ENCODE results near the gene CFAP20DC. TPM values are rescaled to one million over a fixed set of nuclear protein-coding genes. Genes with fewer than 3 reads are reported as not detected.
"Not testable (repeated sequence)": the region's sequence is repeated elsewhere in the genome, so short reads cannot be mapped to it uniquely, and the experiment has no call there.

Gene CFAP20DC
- total RNA-seq, 2 experiments from 2014 or later = 1.5 to 1.6 TPM

DNA sequence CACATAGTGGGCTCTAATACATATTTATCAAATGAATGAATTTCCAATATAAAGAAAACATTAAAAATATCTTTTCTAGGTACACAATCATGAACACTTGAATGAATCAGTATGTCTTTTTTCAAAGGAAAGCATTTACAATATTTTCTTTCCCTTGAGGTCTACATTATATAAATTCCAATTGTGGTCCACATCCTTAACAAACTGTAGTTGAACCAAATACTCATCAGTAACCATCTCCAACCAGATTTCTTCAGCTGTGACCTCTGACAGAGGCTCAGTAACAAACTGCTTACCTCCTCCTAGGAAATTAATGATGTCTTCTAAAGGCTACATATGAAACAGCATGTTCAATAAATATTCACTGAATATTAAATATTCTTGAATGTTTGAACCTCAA lies 58.8 kb downstream of the CFAP20DC start:
- Mint-ChIP-seq H3K4me1 (ENCODE audit: low read depth) (no peaks in the 10 kb centered on the region), H3K27me3 (ENCODE audit: low read depth) (peaks cover 13% of the 10 kb centered on the region), H3K4me3 (no peak overlapping the region), H3K36me3 (ENCODE audit: low read depth) (no peaks in the 10 kb centered on the region), H3K9me3 (ENCODE audit: insufficient read depth) (no peaks in the 10 kb centered on the region), H3K27ac (no peak overlapping the region)
- ChIA-PET CTCF (no interaction called here), POLR2A (no interaction called here)
- ATAC-seq (no peak), DNase-seq (no peak)

DNA sequence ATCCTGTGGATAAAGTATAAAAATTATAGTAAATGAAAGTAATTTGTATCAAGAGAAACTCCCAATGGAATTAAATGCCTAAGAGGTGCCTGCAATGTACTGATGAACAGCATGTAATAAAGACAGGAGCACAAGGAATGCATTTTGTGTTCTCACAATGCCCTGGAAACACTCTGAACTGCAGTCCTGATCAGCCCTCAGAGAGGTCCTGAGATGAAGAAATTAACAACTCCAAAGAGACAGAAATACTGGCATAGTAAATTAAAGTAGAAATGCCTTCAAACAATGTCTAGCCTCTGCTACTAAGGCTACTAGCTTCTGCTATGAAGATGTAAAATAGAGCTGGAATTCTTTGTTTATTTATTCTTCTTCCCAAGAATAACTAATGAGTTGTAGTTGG lies 59.9 kb downstream of the CFAP20DC start:
- Mint-ChIP-seq H3K4me1 (ENCODE audit: low read depth) (no peaks in the 10 kb centered on the region), H3K27me3 (ENCODE audit: low read depth) (peaks cover 13% of the 10 kb centered on the region), H3K4me3 (no peak overlapping the region), H3K27ac (no peak overlapping the region), H3K36me3 (ENCODE audit: low read depth) (no peaks in the 10 kb centered on the region), H3K9me3 (ENCODE audit: insufficient read depth) (no peaks in the 10 kb centered on the region)
- ChIA-PET CTCF (no interaction called here), POLR2A (no interaction called here)
- DNase-seq (no peak), ATAC-seq (no peak)

DNA sequence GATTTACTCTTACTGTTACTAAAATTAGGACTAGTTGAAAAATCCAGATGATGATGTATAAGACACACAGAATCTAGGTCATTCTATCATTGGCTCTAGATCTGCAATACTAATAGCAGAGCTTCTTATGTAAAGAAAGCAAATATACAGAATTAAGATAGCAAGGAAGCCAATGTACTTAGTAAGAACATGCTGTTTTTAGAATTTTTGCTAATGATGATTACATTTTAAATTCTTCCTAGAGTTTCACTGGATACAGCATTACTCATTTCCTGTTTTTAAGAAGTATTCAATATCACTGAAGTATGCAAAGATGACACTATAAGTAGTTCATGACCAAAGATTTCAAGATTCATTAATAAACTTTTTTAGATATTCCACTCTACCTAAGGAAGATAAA lies 60.7 kb downstream of the CFAP20DC start:
- Mint-ChIP-seq H3K27ac (no peak overlapping the region), H3K9me3 (ENCODE audit: insufficient read depth) (no peaks in the 10 kb centered on the region), H3K4me3 (no peak overlapping the region), H3K27me3 (ENCODE audit: low read depth) (peaks cover 13% of the 10 kb centered on the region), H3K36me3 (ENCODE audit: low read depth) (no peaks in the 10 kb centered on the region), H3K4me1 (ENCODE audit: low read depth) (no peaks in the 10 kb centered on the region)
- DNase-seq = no peak
- CTCF ChIA-PET = no interaction called here
- ATAC-seq = no peak
- POLR2A ChIA-PET = no interaction called here

DNA sequence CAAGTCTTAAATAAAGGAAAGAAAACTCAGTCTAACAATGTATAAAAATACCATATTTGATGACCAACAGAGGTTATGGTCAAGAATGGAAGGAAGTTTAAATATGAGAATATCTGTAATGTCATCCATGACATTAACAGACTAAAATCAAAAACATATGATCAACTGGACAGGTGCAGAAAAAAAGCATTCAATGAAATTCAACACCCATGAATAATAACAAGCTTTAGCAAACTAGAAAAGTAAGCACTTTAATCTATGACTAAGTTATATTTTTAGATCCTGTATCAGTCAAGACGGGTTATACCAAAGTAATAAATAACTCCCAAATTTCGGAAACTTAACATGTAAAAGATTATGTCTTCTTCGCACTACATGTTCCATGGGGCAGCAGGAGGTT lies 61.8 kb downstream of the CFAP20DC start:
- H3K4me3 Mint-ChIP-seq = no peak overlapping the region
- ChIA-PET CTCF (no interaction called here), POLR2A (no interaction called here)
- DNase-seq (no peak), ATAC-seq (no peak)
- H3K27me3 Mint-ChIP-seq (ENCODE audit: low read depth) = peaks cover 7% of the 10 kb centered on the region
- H3K9me3 Mint-ChIP-seq (ENCODE audit: insufficient read depth) = no peaks in the 10 kb centered on the region
- no peaks in the 10 kb centered on the region for H3K36me3 Mint-ChIP-seq (ENCODE audit: low read depth)
- no peak overlapping the region for H3K27ac Mint-ChIP-seq
- H3K4me1 Mint-ChIP-seq (ENCODE audit: low read depth) = no peaks in the 10 kb centered on the region

DNA sequence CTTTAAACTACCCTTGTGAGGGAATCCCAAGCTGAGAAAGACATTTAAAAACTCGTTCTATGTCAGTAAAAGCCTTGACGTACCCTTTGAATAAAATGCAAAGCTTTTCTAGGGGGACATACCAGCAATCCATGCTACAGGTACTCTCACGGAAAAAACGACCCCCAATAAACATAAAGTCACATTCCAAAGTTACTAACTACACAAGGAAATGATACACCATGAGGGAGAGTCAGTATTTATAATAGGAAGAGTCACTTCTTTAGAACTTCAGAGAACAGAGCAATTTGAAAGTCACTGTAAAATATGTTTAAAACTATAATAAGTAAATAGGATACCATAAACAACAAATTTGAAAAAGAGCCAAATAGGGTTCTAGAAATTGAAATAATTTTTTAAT lies 63.2 kb downstream of the CFAP20DC start:
- H3K27me3 Mint-ChIP-seq (ENCODE audit: low read depth) = peaks cover 3% of the 10 kb centered on the region

DNA sequence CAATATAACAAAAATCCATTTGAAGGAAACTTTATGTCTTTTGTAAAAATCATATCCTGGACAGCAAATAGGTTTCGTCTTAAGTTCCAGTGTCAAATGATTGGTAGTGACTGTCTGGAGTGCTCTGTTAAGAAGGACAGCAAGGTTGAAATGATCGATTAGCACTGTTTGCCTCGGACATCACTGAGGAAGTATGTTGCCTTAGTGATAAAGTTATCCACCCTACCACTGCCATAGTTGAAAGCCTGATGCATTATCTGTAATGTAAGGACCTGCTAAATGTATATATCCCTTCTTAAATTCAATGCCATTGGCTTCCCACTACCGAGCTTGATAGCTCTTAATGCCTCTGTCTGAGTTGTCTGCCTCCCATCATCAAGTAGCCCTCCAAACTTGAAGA lies 70.0 kb downstream of the CFAP20DC start:
- Mint-ChIP-seq H3K4me1 (ENCODE audit: low read depth) (no peaks in the 10 kb centered on the region), H3K27ac (no peak overlapping the region), H3K9me3 (ENCODE audit: insufficient read depth) (no peaks in the 10 kb centered on the region), H3K4me3 (no peak overlapping the region), H3K36me3 (ENCODE audit: low read depth) (no peaks in the 10 kb centered on the region), H3K27me3 (ENCODE audit: low read depth) (no peaks in the 10 kb centered on the region)
- DNase-seq (no peak), ATAC-seq (no peak)
- POLR2A ChIA-PET = no interaction called here
- CTCF ChIA-PET = no interaction called here

More for the DNA sequence above, 63.2 kb downstream of the CFAP20DC start:
- H3K36me3 Mint-ChIP-seq (ENCODE audit: low read depth) = no peaks in the 10 kb centered on the region
- ChIA-PET POLR2A (no interaction called here), CTCF (interaction anchor here (1.0 kb wide), 1 partner anchor 8 kb away, joined by 4 read pairs; no protein-coding TSS in a partner anchor)
- no peak overlapping the region for H3K27ac Mint-ChIP-seq
- ATAC-seq (no peak), DNase-seq (no peak)
- no peak overlapping the region for H3K4me3 Mint-ChIP-seq
- H3K4me1 Mint-ChIP-seq (ENCODE audit: low read depth) = no peaks in the 10 kb centered on the region
- H3K9me3 Mint-ChIP-seq (ENCODE audit: insufficient read depth) = no peaks in the 10 kb centered on the region

DNA sequence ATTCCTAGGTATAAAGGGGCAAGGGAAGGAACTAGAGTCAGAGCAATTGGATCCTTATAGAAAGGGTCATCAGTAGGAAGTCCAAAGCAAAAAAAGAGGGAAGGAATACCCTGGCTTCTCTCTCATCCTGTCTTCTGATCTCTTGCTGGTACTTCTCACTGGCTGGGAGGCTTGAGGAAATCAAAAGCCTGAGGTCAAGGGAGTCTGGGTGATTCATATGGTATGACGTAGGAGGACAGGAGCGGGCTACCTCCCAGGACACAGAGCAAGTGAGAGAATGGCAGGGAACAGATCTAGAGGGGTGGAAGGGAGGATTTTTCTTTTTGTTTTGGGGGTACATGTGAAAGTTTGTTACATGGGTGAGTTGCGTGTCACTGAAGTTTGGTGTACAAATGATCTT lies 76.0 kb downstream of the CFAP20DC start:
- ATAC-seq (no peak), DNase-seq (no peak)
- Mint-ChIP-seq H3K9me3 (ENCODE audit: insufficient read depth) (no peaks in the 10 kb centered on the region), H3K27ac (no peak overlapping the region), H3K36me3 (ENCODE audit: low read depth) (no peaks in the 10 kb centered on the region), H3K4me3 (no peak overlapping the region), H3K4me1 (ENCODE audit: low read depth) (no peaks in the 10 kb centered on the region), H3K27me3 (ENCODE audit: low read depth) (no peaks in the 10 kb centered on the region)
- CTCF ChIA-PET = interaction anchor here (1.3 kb wide), 1 partner anchor 79 kb away, joined by 3 read pairs; no protein-coding TSS in a partner anchor
- POLR2A ChIA-PET = no interaction called here

DNA sequence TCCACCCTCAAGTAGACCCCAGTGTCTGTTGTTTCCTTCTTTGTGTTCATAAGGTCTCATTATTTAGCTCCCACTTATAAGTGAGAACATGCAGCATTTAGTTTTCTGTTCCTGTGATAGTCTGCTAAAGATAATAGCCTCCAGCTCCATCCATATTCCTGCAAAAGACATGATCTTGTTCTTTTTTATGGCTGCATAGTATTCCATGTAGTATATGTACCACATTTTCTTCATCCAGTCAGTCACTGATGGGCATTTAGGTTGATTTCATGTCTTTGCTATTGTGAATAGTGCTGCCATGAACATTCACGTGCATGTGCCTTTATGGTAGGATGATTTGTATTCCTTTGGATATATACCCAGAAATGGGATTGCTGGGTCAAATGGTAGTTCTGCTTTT lies 82.0 kb downstream of the CFAP20DC start:
- H3K36me3 Mint-ChIP-seq (ENCODE audit: low read depth); ATAC-seq; H3K27ac Mint-ChIP-seq; H3K9me3 Mint-ChIP-seq (ENCODE audit: insufficient read depth); POLR2A ChIA-PET; H3K4me3 Mint-ChIP-seq; H3K4me1 Mint-ChIP-seq (ENCODE audit: low read depth); H3K27me3 Mint-ChIP-seq (ENCODE audit: low read depth); DNase-seq; CTCF ChIA-PET: not testable (repeated sequence)

DNA sequence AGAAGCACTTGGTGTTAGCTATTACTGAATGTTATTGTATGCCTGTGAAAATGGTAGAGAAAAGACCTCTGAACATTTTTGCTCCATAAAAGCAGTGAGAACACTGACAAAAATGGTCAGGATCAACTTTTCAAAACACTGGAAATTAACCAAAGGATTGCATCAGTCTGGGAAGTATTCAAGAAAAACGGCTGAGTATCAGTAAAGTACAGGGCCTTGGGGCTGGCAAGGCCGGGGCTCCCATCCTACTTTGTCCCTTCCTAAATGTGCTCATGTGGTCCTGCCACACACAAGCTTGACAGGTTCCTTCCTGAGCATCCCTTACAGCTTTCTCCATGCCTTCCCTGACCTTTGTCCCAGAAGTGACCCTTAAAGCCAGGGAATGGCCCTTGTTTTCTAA lies 84.0 kb downstream of the CFAP20DC start:
- Mint-ChIP-seq H3K27me3 (ENCODE audit: low read depth) (no peaks in the 10 kb centered on the region), H3K36me3 (ENCODE audit: low read depth) (no peaks in the 10 kb centered on the region), H3K9me3 (ENCODE audit: insufficient read depth) (no peaks in the 10 kb centered on the region), H3K4me3 (no peak overlapping the region), H3K4me1 (ENCODE audit: low read depth) (no peaks in the 10 kb centered on the region), H3K27ac (no peak overlapping the region)
- DNase-seq = no peak
- no peak for ATAC-seq
- CTCF ChIA-PET = no interaction called here
- POLR2A ChIA-PET = interaction anchor here (0.5 kb wide), 1 partner anchor 73 kb away, joined by 4 read pairs; no protein-coding TSS in a partner anchor

DNA sequence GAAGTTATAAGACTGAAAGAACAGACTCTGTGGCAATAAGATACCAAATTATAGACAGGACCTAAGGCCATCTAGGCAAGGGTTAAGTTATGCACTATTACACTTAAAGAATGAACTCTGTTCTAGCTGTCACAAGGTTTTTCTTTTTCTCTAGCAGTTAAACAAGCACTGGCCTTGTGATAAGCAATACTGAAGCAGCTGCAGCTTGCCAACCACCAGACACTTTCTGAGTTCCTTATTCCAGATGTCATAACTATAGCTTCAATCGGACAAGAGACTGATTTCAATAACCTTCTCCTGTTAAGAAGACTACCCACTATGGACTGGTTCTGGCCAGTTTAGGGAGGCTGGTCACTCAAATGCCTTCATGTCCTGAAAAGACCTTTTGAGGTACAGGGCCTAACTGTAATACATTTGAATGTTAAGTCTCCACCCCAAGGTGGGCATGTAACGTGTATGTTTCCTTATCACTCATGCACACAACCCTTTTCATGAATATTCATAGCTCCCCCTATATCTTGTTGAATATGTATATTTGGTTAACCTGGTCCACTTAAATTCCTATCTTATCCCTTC lies 85.8 kb downstream of the CFAP20DC start:
- Mint-ChIP-seq H3K4me1 (ENCODE audit: low read depth) (no peaks in the 10 kb centered on the region), H3K27ac (no peak overlapping the region), H3K27me3 (ENCODE audit: low read depth) (no peaks in the 10 kb centered on the region), H3K9me3 (ENCODE audit: insufficient read depth) (no peaks in the 10 kb centered on the region), H3K36me3 (ENCODE audit: low read depth) (no peaks in the 10 kb centered on the region), H3K4me3 (no peak overlapping the region)
- ChIA-PET CTCF (no interaction called here), POLR2A (no interaction called here)
- ATAC-seq = no peak
- no peak for DNase-seq

DNA sequence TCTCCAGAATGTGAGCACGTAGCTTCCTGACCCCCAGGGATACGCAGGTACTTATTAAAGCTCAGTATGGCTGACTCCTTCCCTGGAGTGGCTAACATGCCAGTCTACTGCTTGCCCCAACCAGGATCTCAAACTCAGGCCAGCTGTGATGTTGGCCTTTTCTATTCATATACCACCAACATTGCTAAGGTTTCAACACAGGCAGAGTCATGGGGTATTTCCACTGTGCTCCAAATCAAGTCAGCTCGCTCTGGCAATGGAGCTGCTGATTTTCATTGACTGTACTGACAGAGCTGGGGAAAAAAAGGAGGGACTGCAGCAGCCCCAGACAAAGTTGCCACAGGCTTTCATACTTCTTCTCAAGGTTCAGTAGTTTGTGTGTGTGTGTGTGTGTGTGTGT lies 87.0 kb downstream of the CFAP20DC start:
- ChIA-PET POLR2A (no interaction called here), CTCF (no interaction called here)
- H3K27me3 Mint-ChIP-seq (ENCODE audit: low read depth) = no peaks in the 10 kb centered on the region
- ATAC-seq (no peak), DNase-seq (no peak)
- no peak overlapping the region for H3K4me3 Mint-ChIP-seq
- H3K36me3 Mint-ChIP-seq (ENCODE audit: low read depth) = no peaks in the 10 kb centered on the region
- no peaks in the 10 kb centered on the region for H3K4me1 Mint-ChIP-seq (ENCODE audit: low read depth)
- no peaks in the 10 kb centered on the region for H3K9me3 Mint-ChIP-seq (ENCODE audit: insufficient read depth)
- H3K27ac Mint-ChIP-seq = no peak overlapping the region

DNA sequence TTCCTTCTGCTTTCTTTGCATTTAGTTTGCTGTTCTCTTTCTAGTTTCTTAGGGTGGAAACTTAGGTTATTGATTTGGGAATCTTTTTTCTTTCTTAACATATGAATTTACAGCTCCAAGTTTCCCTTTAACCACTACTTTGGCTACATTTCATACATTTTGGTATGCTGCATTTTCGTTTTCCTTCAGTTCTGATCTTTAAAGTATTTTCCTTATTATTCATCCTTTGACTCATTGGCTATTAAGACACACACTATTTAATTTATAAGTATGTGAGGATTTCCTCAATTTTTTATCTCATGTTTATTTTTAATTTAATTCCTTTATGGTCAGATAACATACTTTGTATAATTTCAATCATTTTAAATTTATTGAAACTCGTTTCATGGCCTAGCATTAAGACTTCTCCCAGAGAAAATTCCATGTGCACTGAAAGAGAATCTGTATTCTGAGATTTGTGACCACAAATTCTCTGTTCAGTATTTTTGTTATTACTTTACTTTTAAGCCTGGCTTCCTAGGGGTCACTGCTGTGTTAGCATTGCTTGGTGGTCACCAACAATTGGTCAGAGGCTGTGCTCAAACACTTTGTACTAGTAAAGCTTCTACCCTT lies 87.7 kb downstream of the CFAP20DC start:
- ATAC-seq = no peak
- H3K27me3 Mint-ChIP-seq (ENCODE audit: low read depth) = no peaks in the 10 kb centered on the region
- H3K36me3 Mint-ChIP-seq (ENCODE audit: low read depth) = no peaks in the 10 kb centered on the region
- H3K9me3 Mint-ChIP-seq (ENCODE audit: insufficient read depth) = no peaks in the 10 kb centered on the region
- no peak overlapping the region for H3K4me3 Mint-ChIP-seq
- ChIA-PET POLR2A (no interaction called here), CTCF (no interaction called here)
- no peaks in the 10 kb centered on the region for H3K4me1 Mint-ChIP-seq (ENCODE audit: low read depth)
- no peak for DNase-seq
- H3K27ac Mint-ChIP-seq = no peak overlapping the region

DNA sequence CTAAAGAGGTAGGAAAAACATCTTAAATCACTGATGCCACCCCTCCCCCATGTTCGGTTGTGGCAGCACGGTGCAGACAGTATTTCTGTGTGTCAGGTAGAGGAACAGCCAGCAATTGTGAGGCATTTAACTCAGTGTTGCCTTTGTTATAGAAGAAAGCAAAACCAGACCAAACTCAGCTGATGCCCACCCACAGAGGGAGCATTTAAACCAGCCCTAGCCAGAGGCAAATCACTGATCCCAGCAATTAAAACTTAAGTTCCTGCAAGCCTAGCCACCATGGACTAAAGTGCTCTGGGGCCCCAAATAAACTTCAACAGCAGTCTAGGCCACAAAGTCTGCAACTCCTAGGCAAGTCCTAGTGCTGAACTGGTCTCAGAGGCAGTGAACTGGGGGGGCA lies 94.5 kb downstream of the CFAP20DC start:
- no peak overlapping the region for H3K27ac Mint-ChIP-seq
- POLR2A ChIA-PET = no interaction called here

More for the DNA sequence above, 94.5 kb downstream of the CFAP20DC start:
- CTCF ChIA-PET = no interaction called here
- H3K4me3 Mint-ChIP-seq = no peak overlapping the region
- H3K9me3 Mint-ChIP-seq (ENCODE audit: insufficient read depth) = no peaks in the 10 kb centered on the region
- H3K36me3 Mint-ChIP-seq (ENCODE audit: low read depth) = no peaks in the 10 kb centered on the region
- no peaks in the 10 kb centered on the region for H3K4me1 Mint-ChIP-seq (ENCODE audit: low read depth)
- H3K27me3 Mint-ChIP-seq (ENCODE audit: low read depth) = no peaks in the 10 kb centered on the region
- DNase-seq (no peak), ATAC-seq (no peak)

Data from activated CD8-positive, alpha-beta T cell treated with anti-CD3 and anti-CD28 coated beads, Interleukin-2, amount 10 ng/mL, durations not matched to agents 7 days and 5 days (primary cell).